HepG2 (cell line): ENCODE data around the gene DYNC2H1. TPM values are rescaled to one million over a fixed set of nuclear protein-coding genes. Genes with fewer than 3 reads are reported as not detected.

ENCODE experiments used
- ATAC-seq: fragments of 200-7000 bp; cut with Tn5 transposase; 3 replicates; pipeline ENCODE4 v1.9.1; 2020; ENCODE audit warnings: mild to moderate bottlenecking, moderate library complexity
- BruUV-seq: library from RNA; stranded (reverse); fragments of 400-500 nt; replicated peaks from 2 replicates; lab custom pipeline; 2021; lab: Mats Ljungman, UMichigan
- CTCF ChIA-PET: fragments of 300-600 bp; formaldehyde crosslinking; extraction: SDS; loops from one replicate; lab custom pipeline; 2021; ENCODE audit warnings: low total read pairs, inconsistent platforms, low intra/inter-chr PET ratio; lab: Yijun Ruan, JAX
- POLR2A ChIA-PET: fragments of 350-600 bp; sonication (Branson Sonifier 250); formaldehyde crosslinking; loops from one replicate; lab custom pipeline; 2020; ENCODE audit warnings: antibody characterized with exemption, inconsistent platforms; lab: Yijun Ruan, JAX
- DNase-seq: peaks from one replicate; pipeline ENCODE4 v3.0.0-alpha.2; 2015; ENCODE audit warnings: low spot score
- FAIRE-seq: peaks from 3 replicates; lab custom pipeline; 2011; peaks lifted over from hg19 to GRCh38; lab: Jason Lieb, UNC
- H2AFZ ChIP-seq: one replicate; pipeline ENCODE4 v1.6.1; 2011; ENCODE audit warnings: low read length, inconsistent platforms
- H3K27ac ChIP-seq: fragments of 300-600 bp; 3 replicates; pipeline ENCODE4 v1.8.0; 2011; ENCODE audit warnings: mixed run types, mild to moderate bottlenecking, mixed read lengths, low read length, inconsistent platforms; ENCODE audit not compliant: insufficient read depth; ENCODE audit errors: extremely low read length
- H3K27me3 ChIP-seq, 2 experiments: fragments of 200-600 bp in 1 of 2; 2 replicates in 1 of 2; 3 replicates in 1 of 2; pipeline versions ENCODE4 v1.6.0 to v1.8.0; 2011; ENCODE audit warnings: low read length in 2 of 2, mild to moderate bottlenecking in 2 of 2, moderate library complexity in 2 of 2, inconsistent platforms in 1 of 2; ENCODE audit not compliant: insufficient read depth in 2 of 2, control insufficient read depth in 1 of 2
- H3K36me3 ChIP-seq, 2 experiments: fragments of 200-600 bp in 1 of 2; replicated peaks in 1 of 2; 2 replicates in 1 of 2; 3 replicates in 1 of 2; pipeline versions ENCODE4 v1.5.1 to v1.8.0; 2011; ENCODE audit warnings: low read length in 2 of 2, inconsistent platforms in 1 of 2; ENCODE audit not compliant: insufficient read depth in 2 of 2, control insufficient read depth in 1 of 2
- H3K4me1 ChIP-seq: 2 replicates; pipeline ENCODE4 v1.5.1; 2012; ENCODE audit warnings: low read length, inconsistent platforms; ENCODE audit not compliant: insufficient read depth
- H3K4me2 ChIP-seq: 2 replicates; pipeline ENCODE4 v1.6.0; 2011; ENCODE audit warnings: low read depth, low read length, inconsistent platforms
- H3K4me3 ChIP-seq, 3 experiments: fragments of 200-600 bp in 1 of 3; sonication (generic), shearing (Covaris generic) in 1 of 3; replicated peaks in 1 of 3; 2 replicates each; pipeline ENCODE4 v1.5.1; 2011 to 2016; ENCODE audit warnings: low read length in 3 of 3, inconsistent platforms in 2 of 3, low read depth in 2 of 3, mild to moderate bottlenecking in 2 of 3, control low read depth in 1 of 3, mixed read lengths in 1 of 3; ENCODE audit not compliant: insufficient read depth in 1 of 3
- H3K79me2 ChIP-seq: one replicate; pipeline ENCODE4 v1.6.1; 2011; ENCODE audit warnings: low read length, inconsistent platforms; ENCODE audit not compliant: insufficient read depth
- H3K9ac ChIP-seq: 2 replicates; pipeline ENCODE4 v1.6.0; 2011; ENCODE audit warnings: mild to moderate bottlenecking, low read depth, low read length, inconsistent platforms; ENCODE audit not compliant: insufficient read depth
- H3K9me3 ChIP-seq: 2 replicates; pipeline ENCODE4 v1.5.1; 2012; ENCODE audit warnings: mild to moderate bottlenecking, low read length
- H4K20me1 ChIP-seq: 2 replicates; pipeline ENCODE4 v1.6.0; 2011; ENCODE audit warnings: inconsistent platforms, mild to moderate bottlenecking, low read length, moderate library complexity; ENCODE audit not compliant: insufficient read depth
- FOXP1 ChIP-seq, 2 experiments: fragments of 450-650 bp in 1 of 2; IDR thresholded peaks; 2 replicates each; pipeline ENCODE4 v1.6.1; 2017 to 2018; ENCODE audit warnings: antibody characterized with exemption in 1 of 2
- PAWR ChIP-seq: sonication (generic); formaldehyde crosslinking; IDR thresholded peaks from 2 replicates; pipeline ENCODE4 v1.4.0; 2020; ENCODE audit warnings: missing genetic modification reagents, mild to moderate bottlenecking, borderline replicate concordance
- SETDB1 ChIP-seq: sonication (generic); formaldehyde crosslinking; IDR thresholded peaks from 2 replicates; pipeline ENCODE4 v1.5.1; 2020; ENCODE audit warnings: missing genetic modification reagents, mild to moderate bottlenecking, borderline replicate concordance
- XBP1 ChIP-seq: sonication (generic); formaldehyde crosslinking; IDR thresholded peaks from 2 replicates; pipeline ENCODE4 v1.5.0; 2020; ENCODE audit warnings: missing genetic modification reagents
- ZFP36L2 ChIP-seq: sonication (generic); formaldehyde crosslinking; IDR thresholded peaks from 2 replicates; pipeline ENCODE4 v1.4.0; 2020; ENCODE audit warnings: missing genetic modification reagents
- ZNF234 ChIP-seq: sonication (generic); formaldehyde crosslinking; conservative IDR thresholded peaks from 2 replicates; pipeline ENCODE4 v1.5.1; 2020; ENCODE audit warnings: mild to moderate bottlenecking, missing genetic modification reagents
- ZNF451 ChIP-seq: sonication (generic); formaldehyde crosslinking; IDR thresholded peaks from 2 replicates; pipeline ENCODE4 v1.5.0; 2020; ENCODE audit warnings: mild to moderate bottlenecking, missing genetic modification reagents
- ZNF570 ChIP-seq: sonication (generic); formaldehyde crosslinking; IDR thresholded peaks from 2 replicates; pipeline ENCODE4 v1.4.0; 2020; ENCODE audit warnings: mild to moderate bottlenecking, missing genetic modification reagents, borderline replicate concordance
- ZNF747 ChIP-seq: sonication (generic); formaldehyde crosslinking; IDR thresholded peaks from 2 replicates; pipeline ENCODE4 v1.8.1; 2023; ENCODE audit warnings: missing genetic modification reagents, mild to moderate bottlenecking, borderline replicate concordance
- WGBS: methylation state at CpG from one replicate; pipeline ENCODE4 v1.1.6; 2017; ENCODE audit warnings: low lambda C conversion rate; 5-methylcytosine and 5-hydroxymethylcytosine counted together
- in situ Hi-C: cut with HindIII; loops from 2 replicates; pipeline ENCODE4 v1.10.0; 2017; ENCODE audit warnings: low pct_unique_long_range_greater_than_20kb; ENCODE audit not compliant: extremely low pct_ligation_motif_present
- intact Hi-C: fragments of 100-400 bp; cut with micrococcal nuclease; formaldehyde crosslinking; loops from one replicate; pipeline ENCODE4 v1.10.0; 2022; ENCODE audit not compliant: unreplicated experiment
- polyA plus RNA-seq, 8 experiments: library from polyadenylated mRNA; depleted of rRNA in 3 of 8; stranded (reverse) in 7 of 8; unstranded in 1 of 8; fragments of >200 nt; fragmentation: Illumina TruSeq in 4 of 8; extraction: Trizol in 4 of 8; gene quantifications; 2 replicates each; pipeline versions ENCODE4 v1.2.1 to v1.2.3, GENCODE V29; 2011 to 2016; ENCODE audit warnings: low read depth in 4 of 8, missing spikeins in 1 of 8, mixed read lengths in 1 of 8; ENCODE audit not compliant: insufficient read depth in 1 of 8
- total RNA-seq, 5 experiments: library from RNA; depleted of rRNA; stranded (reverse); fragments of >200 nt; fragmentation: Illumina TruSeq; extraction: Trizol; gene quantifications; 2 replicates each; pipeline ENCODE4 v1.2.3, GENCODE V29; 2016; ENCODE audit warnings: low read depth in 1 of 5
- TF ChIP-seq, protein P1 (sequence below): sonication (generic); formaldehyde crosslinking; IDR thresholded peaks from 2 replicates; pipeline ENCODE4 v1.5.1; 2020; ENCODE audit warnings: missing genetic modification reagents, mild to moderate bottlenecking, borderline replicate concordance
- TF ChIP-seq, protein P2 (sequence below): sonication (generic); formaldehyde crosslinking; IDR thresholded peaks from 2 replicates; pipeline ENCODE4 v1.4.0; 2020; ENCODE audit warnings: missing genetic modification reagents, borderline replicate concordance
- TF ChIP-seq, protein P3 (sequence below): IDR thresholded peaks from 2 replicates; pipeline ENCODE4 v1.6.1; 2016; ENCODE audit warnings: mild to moderate bottlenecking
- TF ChIP-seq, protein P4 (sequence below): sonication (generic); formaldehyde crosslinking; IDR thresholded peaks from 2 replicates; pipeline ENCODE4 v1.5.0; 2020; ENCODE audit warnings: missing genetic modification reagents

DYNC2H1 gene
- total and polyA plus RNA-seq, 2 of the 13 experiments (the other 11 are each of a cell fraction or from before 2014, with no cell fraction given) = 0.49 to 0.66 TPM

DNA sequence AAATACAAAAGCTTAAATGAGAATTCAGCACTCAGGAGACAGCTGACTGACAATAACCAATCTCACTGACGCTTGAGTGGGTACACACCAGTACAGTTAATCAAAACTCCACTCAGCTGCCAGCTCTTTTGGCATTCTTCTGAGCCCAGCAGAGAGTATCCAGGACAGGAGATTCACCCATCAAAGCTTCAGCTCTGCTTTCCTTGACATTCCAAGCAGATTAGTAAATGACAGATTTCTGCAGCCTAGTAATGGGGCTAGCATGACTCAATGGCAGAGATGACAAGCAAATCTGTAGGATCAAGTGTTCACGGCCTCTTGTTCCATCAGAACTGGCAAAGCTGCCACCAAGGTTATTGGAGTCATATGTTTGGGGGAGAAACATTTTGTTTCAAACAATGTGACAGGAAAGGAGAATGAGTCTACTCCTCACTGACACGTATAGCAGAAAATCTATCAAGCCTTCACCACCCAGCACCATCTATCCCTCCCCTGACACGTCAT is 420.0 kb downstream of the DYNC2H1 start:
- no peak for TF ChIP-seq ZNF747
- TF ChIP-seq ZFP36L2 (CRISPR knock-in tag) = no peak
- no peak for TF ChIP-seq ZNF570 (CRISPR knock-in tag)
- TF ChIP-seq, protein P1, sequence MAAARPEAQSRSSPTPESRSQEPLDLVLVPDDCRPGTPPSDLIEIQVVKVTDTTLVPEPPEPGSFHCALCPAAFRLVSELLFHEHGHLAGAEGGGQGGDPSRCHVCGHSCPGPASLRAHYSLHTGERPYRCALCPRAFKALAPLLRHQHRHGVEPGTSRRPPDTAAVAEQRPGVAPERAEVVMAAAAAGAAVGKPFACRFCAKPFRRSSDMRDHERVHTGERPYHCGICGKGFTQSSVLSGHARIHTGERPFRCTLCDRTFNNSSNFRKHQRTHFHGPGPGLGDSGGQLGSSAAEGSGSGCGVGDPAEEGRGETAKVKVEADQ (CRISPR knock-in tag) = no peak
- TF ChIP-seq ZNF234 (CRISPR knock-in tag) = no peak
- TF ChIP-seq PAWR (CRISPR knock-in tag) = no peak
- TF ChIP-seq, protein P2, sequence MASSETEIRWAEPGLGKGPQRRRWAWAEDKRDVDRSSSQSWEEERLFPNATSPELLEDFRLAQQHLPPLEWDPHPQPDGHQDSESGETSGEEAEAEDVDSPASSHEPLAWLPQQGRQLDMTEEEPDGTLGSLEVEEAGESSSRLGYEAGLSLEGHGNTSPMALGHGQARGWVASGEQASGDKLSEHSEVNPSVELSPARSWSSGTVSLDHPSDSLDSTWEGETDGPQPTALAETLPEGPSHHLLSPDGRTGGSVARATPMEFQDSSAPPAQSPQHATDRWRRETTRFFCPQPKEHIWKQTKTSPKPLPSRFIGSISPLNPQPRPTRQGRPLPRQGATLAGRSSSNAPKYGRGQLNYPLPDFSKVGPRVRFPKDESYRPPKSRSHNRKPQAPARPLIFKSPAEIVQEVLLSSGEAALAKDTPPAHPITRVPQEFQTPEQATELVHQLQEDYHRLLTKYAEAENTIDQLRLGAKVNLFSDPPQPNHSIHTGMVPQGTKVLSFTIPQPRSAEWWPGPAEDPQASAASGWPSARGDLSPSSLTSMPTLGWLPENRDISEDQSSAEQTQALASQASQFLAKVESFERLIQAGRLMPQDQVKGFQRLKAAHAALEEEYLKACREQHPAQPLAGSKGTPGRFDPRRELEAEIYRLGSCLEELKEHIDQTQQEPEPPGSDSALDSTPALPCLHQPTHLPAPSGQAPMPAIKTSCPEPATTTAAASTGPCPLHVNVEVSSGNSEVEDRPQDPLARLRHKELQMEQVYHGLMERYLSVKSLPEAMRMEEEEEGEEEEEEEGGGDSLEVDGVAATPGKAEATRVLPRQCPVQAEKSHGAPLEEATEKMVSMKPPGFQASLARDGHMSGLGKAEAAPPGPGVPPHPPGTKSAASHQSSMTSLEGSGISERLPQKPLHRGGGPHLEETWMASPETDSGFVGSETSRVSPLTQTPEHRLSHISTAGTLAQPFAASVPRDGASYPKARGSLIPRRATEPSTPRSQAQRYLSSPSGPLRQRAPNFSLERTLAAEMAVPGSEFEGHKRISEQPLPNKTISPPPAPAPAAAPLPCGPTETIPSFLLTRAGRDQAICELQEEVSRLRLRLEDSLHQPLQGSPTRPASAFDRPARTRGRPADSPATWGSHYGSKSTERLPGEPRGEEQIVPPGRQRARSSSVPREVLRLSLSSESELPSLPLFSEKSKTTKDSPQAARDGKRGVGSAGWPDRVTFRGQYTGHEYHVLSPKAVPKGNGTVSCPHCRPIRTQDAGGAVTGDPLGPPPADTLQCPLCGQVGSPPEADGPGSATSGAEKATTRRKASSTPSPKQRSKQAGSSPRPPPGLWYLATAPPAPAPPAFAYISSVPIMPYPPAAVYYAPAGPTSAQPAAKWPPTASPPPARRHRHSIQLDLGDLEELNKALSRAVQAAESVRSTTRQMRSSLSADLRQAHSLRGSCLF (CRISPR knock-in tag) = no peak
- no peak for TF ChIP-seq FOXP1 (IDR thresholded peaks at IDR 0.05)
- TF ChIP-seq FOXP1 (CRISPR knock-in tag; IDR thresholded peaks at IDR 0.05) = no peak
- no peak for TF ChIP-seq ZNF451 (CRISPR knock-in tag)
- TF ChIP-seq XBP1 (CRISPR knock-in tag) = no peak
- TF ChIP-seq, protein P3, sequence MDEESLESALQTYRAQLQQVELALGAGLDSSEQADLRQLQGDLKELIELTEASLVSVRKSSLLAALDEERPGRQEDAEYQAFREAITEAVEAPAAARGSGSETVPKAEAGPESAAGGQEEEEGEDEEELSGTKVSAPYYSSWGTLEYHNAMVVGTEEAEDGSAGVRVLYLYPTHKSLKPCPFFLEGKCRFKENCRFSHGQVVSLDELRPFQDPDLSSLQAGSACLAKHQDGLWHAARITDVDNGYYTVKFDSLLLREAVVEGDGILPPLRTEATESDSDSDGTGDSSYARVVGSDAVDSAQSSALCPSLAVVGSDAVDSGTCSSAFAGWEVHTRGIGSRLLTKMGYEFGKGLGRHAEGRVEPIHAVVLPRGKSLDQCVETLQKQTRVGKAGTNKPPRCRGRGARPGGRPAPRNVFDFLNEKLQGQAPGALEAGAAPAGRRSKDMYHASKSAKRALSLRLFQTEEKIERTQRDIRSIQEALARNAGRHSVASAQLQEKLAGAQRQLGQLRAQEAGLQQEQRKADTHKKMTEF = no peak
- TF ChIP-seq, protein P4, sequence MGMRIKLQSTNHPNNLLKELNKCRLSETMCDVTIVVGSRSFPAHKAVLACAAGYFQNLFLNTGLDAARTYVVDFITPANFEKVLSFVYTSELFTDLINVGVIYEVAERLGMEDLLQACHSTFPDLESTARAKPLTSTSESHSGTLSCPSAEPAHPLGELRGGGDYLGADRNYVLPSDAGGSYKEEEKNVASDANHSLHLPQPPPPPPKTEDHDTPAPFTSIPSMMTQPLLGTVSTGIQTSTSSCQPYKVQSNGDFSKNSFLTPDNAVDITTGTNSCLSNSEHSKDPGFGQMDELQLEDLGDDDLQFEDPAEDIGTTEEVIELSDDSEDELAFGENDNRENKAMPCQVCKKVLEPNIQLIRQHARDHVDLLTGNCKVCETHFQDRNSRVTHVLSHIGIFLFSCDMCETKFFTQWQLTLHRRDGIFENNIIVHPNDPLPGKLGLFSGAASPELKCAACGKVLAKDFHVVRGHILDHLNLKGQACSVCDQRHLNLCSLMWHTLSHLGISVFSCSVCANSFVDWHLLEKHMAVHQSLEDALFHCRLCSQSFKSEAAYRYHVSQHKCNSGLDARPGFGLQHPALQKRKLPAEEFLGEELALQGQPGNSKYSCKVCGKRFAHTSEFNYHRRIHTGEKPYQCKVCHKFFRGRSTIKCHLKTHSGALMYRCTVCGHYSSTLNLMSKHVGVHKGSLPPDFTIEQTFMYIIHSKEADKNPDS = no peak
- TF ChIP-seq SETDB1 (CRISPR knock-in tag) = no peak
- no peak for DNase-seq
- no peaks in the 10 kb centered on the region for H3K79me2 ChIP-seq
- H3K36me3 ChIP-seq = no peaks in the 10 kb centered on the region
- BruUV-seq = no TSS peak
- 2% methylated on average over 4 of the region's 4 CpGs for WGBS
- H3K27me3 ChIP-seq = no peaks in the 10 kb centered on the region; a peak in 1 of 5 replicates
- ChIA-PET POLR2A (no interaction called here), CTCF (no interaction called here)
- H3K27ac ChIP-seq = no peak overlapping the region
- H2AFZ ChIP-seq = no peak overlapping the region
- no peaks in the 10 kb centered on the region for H4K20me1 ChIP-seq
- ATAC-seq = no peak
- H3K4me1 ChIP-seq = no peaks in the 10 kb centered on the region
- no peak overlapping the region for H3K4me3 ChIP-seq
- in situ Hi-C loops = no loop called here
- FAIRE-seq = no peak
- intact Hi-C loops = no loop called here
- no peak overlapping the region for H3K9ac ChIP-seq
- H3K9me3 ChIP-seq = no peaks in the 10 kb centered on the region
- H3K4me2 ChIP-seq = no peak overlapping the region
